HG03159 (cell line): ENCODE measurements around the gene AKAP11.
"Not testable (repeated sequence)": the region's sequence is repeated elsewhere in the genome, so short reads cannot be mapped to it uniquely, and the experiment has no call there.

ENCODE experiments used
- ATAC-seq: cut with Tn5 transposase; IDR thresholded peaks from one replicate; pipeline ENCODE4 v1.9.1; 2021; ENCODE audit warnings: mild to moderate bottlenecking, moderate library complexity; ENCODE audit not compliant: unreplicated experiment

The AKAP11 gene, protein sequence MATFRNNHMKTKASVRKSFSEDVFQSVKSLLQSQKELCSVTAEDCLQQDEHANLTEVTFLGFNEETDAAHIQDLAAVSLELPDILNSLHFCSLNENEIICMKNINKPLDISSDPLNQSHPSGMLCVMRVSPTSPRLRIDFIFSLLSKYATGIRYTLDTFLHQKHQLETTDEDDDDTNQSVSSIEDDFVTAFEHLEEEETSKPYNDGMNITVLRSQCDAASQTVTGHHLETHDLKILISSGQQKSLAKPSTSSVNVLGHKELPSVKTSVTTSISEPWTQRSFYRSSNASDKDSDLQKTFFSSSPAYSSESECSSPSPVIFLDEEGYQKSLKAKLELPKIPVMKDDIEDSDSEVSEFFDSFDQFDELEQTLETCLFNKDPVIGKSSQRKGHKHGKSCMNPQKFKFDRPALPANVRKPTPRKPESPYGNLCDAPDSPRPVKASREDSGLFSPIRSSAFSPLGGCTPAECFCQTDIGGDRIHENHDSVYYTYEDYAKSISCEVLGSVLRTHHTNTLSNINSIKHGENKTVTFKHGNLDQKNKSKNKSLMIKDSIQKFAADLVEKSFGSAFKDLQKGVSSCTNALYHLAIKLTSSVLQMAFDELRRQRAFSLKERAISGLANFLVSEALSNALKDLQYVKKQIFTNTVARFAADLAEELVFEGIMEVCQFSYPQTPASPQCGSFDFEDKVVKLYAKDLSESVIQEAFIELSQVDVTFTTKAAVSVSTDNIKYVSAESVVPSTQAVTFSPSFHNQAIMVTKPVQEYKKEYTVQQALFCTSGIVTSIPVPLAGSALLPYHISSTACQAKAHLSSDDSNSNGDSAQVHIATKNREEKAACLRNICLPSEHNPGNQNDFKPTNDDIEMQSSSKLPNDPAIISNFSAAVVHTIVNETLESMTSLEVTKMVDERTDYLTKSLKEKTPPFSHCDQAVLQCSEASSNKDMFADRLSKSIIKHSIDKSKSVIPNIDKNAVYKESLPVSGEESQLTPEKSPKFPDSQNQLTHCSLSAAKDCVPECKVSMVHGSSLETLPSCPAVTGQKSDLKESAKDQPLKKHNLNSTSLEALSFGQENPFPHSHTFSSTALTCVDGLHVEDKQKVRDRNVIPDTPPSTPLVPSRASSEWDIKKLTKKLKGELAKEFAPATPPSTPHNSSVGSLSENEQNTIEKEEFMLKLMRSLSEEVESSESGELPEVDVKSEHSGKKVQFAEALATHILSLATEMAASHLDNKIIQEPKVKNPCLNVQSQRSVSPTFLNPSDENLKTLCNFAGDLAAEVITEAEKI (N-terminal part only)

DNA sequence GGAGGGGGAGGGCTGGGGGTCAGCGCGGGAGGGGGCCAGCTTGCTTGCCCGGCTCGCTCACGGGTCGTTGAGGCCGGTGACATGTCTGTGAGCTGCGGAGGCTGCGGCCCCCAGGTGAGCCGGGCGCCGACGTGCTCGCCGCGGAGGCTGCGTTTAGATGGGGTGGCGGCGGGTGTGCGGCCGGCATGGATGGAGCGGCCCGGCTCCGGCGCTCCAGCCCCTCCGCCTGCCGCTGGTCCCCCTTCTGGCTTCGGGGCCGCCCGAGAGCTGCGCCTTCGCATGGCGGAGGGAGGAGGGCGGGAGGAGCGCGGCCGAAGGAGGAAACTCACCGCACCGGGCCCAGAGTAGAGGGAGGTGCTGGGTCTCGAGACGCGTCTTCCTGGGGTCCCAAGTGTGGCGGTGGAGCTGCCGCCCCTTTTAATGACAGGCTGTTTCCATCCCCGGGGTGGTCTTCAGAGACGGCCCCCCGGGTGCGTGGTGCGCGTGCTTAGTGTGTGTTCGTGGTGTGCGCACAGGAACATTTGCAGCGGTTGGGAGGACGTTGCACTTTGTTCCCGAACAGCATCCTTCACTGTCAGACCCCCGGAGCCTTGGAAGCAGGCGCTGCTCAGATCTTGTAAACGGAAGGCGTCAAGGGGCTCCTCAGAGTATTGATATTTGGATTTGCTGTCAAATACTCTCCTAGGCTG, at the start of gene AKAP11:
AKAP11 (plus strand) TSS at position 38 of the 689 bp plus-strand sequence. CDS start 14,197 bp downstream, outside the sequence.
- ATAC-seq: peak; percentile 16

DNA sequence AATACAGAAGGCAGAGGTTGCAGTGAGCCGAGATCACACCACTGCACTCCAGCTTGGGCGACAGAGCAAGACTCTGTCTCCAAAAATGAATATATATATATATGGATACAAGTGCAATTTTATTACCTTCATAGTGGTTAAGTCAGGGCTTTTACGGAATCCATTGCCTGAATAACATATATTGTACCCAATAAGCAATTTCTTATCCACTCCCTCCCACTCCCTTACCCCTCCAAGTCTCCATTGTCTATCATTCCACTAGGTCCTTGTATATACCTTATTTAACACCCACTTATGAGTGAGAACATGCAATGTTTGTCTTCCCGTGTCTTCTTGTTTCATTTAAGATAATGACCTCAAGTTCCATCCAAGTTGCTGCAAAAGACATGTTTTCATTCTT, 48.3 kb upstream of the AKAP11 start:
- no peak for ATAC-seq

DNA sequence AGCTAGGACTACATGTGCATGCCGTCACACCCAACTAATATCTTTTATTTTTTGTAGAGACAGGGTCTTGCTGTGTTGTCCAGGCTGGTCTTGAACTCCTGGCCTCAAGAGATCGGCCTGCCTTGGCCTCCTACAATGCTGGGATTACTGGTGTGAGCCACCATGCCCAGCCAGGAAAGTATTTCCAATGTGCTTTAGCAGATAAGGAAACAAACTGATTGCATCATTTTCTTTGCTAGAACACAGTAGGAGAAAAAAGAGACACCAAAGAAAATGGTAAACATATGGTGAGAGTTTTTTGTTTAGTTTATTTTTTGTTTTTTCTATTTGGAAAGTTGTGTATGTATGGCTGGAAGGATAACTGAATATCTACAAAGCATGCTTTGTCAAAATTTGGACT, 46.9 kb upstream of the AKAP11 start:
- no peak for ATAC-seq

DNA sequence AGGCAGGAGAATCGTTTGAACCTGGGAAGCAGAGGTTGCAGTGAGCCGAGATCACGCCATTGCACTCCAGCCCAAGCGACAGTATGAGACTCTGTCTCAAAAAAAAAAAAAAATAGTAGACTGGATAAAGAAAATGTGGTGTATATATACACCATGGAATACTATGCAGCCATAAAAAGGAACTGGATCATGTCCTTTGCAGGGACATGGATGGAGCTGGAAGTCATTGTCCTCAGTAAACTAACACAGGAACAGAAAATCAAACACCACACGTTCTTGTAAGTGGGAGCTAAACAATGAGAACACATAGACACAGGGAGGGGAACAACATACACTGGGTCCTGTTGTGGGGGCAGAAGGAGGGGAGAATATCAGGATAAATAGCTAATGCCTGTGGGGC, 45.2 kb upstream of the AKAP11 start:
- not testable (repeated sequence) for ATAC-seq

DNA sequence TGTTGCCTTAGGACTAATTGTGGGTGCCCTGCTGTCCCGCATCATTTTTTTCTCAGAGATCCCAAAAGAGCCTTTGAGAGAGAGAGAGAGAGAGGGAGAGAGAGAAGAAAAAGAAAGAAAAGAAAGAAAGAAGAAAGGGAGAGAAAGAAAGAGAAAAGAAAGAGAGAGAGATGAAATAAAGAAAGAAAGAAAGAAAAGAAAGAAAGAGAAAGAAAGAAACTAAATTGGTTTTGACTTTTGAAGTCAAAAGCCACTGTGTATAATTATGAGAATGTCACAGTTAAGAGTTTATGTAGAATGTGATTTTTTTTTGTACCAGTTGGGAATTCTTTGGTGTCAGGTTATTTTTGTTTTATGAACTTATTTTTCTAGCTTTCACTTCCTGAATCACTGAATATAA, 43.4 kb upstream of the AKAP11 start:
- no peak for ATAC-seq

DNA sequence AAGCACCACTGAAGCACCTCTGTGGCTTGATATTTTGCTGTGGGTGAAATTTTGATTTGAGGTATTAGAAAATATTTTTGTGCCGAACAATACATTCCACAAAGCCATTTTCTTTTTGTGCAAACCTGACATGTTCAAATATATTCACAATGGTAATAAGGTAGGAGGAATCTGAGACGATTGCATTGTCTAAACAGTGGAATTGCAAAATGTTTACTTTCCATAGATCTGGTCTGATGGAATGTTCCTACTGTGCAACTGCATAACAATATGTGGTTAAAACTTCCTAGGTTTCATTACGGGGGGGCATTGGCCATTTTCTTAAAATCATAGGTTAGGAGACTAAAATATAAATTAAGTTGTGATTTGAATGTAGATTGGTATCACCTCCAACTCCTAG, 42.7 kb upstream of the AKAP11 start:
- no peak for ATAC-seq

DNA sequence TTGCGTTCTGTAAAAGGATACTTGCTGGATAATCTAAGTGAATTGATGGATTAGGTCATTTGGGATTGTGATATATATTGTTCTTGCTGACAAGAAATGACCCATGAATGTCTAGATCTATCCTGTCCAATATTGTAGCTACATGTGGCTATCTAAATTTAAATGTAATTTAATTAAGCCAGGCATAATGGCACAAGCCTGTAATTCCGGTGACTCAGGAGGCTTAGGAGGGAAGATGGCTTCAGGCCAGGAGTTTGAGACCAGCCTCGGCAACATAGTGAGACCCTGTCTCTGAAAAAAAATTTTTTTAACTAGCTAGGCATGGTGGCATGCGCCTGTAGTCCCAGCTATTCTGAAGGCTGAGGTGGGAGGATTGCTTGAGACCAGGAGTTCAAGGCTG, 39.3 kb upstream of the AKAP11 start:
- ATAC-seq: no peak

DNA sequence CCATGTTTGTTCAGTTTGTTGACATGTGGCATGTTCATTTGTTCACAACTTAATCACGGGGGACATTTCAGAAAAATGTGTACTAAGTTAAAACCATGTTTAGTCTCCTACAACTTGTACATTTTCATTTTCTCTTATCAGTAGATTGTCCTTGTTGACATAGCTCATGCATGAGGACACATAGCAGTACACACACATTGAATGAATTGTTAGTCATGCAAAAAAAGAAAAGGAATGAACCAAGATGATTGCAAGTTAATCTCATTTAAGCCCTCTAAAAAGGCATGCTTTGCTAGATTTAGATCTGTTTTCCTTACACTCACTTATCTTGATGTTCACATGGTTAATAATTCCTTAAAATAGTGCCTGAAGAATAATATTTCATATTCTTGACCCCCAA, 38.2 kb upstream of the AKAP11 start:
- no peak for ATAC-seq

DNA sequence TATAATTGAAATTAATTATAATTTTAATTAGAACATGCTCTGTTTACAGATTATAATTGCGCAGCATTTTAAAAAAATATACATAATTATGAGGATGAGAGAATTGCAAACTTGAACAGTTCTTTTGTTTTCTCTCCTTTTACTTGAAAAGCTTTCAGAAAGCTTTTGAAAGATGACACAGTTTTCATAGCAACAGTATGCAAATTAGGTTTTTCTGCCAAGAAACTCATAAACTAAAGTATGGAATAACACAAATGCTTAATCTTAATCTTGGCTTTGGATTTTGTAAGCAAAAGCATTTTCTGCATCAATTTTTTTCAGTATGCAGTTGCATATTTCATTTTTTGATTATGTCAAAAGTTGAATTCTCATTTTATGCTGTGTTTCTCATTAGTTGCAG, 32.8 kb upstream of the AKAP11 start:
- no peak for ATAC-seq

DNA sequence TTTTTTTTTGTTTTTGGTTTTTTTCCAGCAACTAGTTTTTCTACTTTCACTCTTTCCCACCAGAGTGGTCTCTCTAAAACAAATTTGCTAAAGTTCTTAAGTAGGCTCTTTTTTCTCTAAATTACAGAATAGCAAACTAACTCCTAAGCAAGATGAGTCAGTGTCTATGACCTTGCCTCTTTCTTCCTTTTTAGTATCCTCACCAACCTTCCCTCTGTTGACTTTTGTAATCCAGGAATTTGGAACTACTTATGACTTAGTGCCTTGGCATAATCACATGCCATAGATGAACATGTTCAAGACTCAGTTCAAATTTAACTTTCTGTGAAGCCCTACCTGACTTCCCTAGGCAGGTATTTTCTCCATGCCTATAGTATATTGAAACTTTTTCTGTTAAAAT, 32.3 kb upstream of the AKAP11 start:
- no peak for ATAC-seq

DNA sequence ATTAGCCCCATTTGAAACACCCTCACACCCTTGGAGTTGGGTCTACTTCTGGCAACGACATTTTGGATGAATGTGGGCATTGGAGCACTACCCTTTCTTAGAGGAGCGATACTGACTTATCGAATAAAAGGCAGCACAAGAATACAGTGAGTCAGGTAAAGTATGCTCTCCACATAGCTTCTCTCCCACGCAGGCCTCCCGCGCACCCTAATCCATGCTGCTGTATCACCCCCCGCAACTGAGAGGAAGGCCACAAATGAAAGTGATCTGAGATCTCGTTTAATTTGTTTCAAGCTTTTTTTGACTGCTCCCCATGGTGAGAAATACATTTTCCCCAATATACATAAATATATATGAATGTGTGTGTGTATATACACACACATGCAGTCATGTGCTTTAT, 25.4 kb upstream of the AKAP11 start:
- no peak for ATAC-seq

DNA sequence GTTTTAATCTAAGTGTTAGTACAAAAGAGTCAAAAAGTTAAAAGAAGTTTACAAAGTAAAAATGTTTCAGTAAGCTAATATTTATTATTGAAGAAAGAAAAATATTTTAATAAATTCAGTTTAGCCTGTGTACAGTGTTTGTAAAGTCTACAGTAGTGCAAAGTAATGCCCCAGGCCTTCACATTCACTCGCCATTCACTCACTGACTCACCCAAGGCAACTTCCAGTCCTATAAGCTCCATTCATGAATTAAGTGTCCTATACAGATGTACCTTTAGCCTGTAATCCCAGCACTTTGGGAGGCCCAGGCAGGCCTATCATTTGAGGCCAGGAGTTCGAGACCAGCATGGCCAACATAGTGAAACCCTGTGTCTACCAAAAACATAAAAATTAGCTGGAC, 24.1 kb upstream of the AKAP11 start:
- ATAC-seq: no peak

DNA sequence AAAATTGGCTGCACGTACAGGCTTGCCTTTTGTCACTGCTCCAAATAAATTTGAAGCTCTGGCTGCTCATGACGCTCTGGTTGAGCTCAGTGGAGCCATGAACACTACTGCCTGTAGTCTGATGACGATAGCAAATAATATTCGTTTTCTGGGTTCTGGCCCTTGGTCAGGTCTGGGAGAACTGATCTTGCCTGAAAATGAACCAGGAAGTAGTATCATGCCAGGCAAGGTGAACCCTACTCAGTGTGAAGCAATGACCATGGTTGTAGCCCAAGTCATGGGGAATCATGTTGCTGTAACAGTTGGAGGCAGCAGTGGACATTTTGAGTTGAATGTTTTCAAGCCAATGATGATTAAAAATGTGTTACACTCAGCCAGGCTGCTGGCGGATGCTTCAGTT, 16.1 kb upstream of the AKAP11 start:
- no peak for ATAC-seq

DNA sequence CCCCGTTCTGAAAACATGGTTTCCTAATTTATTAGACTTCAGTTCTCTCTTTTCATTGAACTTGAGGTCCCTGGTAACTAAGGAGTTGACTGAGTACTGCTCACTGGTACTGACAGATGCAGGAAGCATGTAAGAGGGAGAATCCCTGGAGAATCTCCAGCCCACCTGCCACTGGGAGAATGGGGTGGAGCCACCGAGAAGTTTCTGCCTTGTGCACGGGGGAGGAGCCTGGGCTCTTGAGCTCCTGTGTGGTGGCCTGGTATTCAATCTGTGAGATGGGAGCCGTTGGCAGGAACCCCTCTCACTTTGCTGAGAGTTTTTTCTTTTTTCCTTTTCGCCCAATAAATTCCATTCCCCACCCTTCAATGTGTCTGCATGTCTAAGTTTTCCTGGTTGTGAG, 13.2 kb upstream of the AKAP11 start:
- ATAC-seq: no peak

DNA sequence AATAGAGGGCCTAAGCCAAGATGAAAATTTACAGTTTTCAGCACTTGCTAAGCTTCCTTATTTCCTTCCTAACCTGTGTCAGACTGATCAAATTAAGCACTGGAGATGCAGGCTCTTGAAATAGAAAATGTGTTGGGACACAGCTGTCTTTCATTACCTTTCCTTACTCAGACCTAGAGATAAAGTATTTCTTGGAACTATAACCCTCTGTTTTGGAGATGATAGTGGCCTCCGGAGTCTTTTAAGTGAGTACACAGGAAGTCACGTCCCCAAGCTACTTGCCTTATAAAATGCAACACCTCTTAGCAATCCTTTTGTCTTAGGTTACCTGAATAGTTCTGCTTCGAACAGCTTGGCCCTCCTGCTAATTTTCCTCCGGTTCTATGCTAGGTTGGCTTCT, 12.4 kb upstream of the AKAP11 start:
- ATAC-seq: no peak

DNA sequence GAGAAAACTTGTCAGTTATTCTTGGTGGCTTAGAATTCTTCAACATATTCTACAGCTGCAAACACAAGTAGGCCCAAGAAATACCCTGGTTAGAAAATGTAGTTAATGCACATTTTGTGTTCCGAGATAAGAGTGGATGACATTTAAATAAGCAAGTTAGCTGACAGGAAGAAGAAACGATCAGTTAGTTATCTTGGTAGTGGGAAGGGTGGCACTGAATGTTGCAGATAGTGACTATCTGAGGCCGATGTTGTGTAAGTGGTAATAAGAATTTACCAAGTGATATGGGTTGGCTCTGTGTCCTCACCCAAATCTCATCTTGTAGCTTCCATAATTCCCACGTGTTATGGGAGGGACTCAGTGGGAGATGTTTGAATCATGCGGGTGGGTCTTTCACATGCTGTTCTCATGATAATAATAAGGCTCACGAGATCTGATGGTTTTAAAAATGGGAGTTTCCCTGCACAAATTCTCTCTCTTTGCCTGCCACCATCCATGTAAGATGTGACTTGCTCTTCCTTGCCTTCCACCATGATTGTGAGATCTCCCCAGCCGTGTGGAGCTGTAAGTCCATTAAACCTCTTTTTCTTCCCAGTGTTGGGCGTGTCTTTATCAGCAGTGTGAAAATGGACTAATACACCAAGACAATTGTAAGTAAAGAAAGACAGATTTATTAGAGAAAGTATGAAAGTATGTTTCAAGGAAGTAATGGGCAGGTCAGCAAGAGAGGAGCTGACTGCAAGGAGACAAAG, 10.9 kb upstream of the AKAP11 start:
- no peak for ATAC-seq

DNA sequence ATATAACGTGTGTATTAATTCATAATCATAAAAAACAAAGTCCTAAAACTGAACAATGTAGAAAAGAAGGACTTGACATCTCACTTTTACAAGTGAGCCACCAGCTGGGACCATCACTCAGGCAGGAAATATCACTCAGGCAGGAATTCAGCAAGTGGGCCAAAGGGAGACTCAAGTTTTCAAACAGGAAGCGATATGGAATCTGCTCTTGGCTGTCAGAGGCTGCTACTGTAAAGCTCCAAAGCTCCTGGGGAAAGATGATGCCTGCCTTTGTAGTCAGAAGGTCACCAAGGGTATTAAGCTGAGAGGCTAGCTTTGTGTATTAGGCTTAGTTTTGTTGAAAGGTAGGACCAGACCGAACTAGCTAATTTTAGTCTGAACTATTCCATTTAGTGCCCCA, 5.5 kb upstream of the AKAP11 start:
- no peak for ATAC-seq

DNA sequence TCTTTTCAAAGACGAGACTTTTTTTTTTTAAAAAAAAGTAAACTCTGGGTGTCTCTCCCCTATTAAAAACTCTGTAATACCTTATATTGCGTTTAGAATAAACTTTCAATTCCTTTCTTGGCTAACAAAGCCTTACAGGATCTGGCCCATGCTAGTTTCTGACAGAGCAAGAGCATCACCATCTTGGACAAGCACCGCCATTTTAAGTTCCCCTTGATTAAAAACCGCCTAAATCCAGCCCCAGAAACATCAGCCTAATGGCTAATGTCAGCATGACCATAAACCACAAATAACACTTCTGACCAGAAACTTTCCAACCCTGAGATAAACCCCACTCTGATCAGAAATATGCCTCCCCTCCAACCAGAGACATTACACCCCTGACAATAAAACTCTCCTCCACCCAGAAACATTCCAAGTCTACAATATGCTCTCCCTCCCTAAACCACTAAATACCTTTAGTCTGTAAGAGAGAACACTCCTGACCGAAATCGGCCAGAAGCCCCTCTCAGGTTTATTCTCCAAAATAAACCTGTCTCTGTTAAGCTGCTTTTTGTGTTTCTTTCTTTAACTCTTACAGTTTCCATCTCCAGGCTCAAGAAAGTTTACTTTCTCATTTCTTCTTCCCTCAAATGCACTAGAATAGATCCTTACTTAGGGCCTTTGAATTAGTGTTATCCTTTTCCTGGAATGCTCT, 1.6 kb upstream of the AKAP11 start:
- ATAC-seq: no peak

DNA sequence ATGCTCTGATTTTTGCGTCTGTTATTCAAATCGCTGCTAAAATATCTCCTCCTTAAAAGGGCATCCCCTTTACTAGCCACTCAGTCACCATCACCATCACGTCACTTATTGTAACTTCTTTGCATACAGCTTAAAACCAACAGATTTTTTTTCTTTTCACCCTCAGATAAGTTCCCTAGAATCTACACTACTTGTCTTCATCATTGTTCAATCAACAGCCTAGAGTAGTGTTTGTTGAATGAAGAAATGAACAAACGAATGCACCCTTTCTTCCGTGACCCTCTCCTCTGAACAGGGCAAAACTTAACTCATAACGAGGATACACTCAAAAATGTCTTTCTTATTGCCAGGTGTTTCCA, 1.1 kb upstream of the AKAP11 start:
- no peak for ATAC-seq
